Activated naive CD4-positive, alpha-beta T cell treated with anti-CD3 and anti-CD28 coated beads, Interleukin-2, amount 10 ng/mL, durations not matched to agents 7 days and 5 days (primary cell): Measurements from ENCODE around the gene FHL1.

Experiments used
- CTCF ChIA-PET: fragments of 350-600 bp; sonication (Branson Sonifier 250); formaldehyde crosslinking; loops from one replicate; lab custom pipeline; 2021; ENCODE audit warnings: antibody characterized with exemption; lab: Charles Lee
- DNase-seq: peaks from one replicate; pipeline ENCODE4 v3.0.0-alpha.2; 2020
- H3K27ac Mint-ChIP-seq: one replicate; pipeline ENCODE4 v1.8.0; 2021; ENCODE audit warnings: mild to moderate bottlenecking, moderate library complexity, mixed read lengths
- H3K27me3 Mint-ChIP-seq: one replicate; pipeline ENCODE4 v1.8.0; 2021; ENCODE audit warnings: mild to moderate bottlenecking, mixed read lengths
- H3K36me3 Mint-ChIP-seq: one replicate; pipeline ENCODE4 v1.8.0; 2021; ENCODE audit warnings: mixed read lengths
- H3K4me1 Mint-ChIP-seq: one replicate; pipeline ENCODE4 v1.8.0; 2021; ENCODE audit warnings: mixed read lengths
- H3K4me3 Mint-ChIP-seq: one replicate; pipeline ENCODE4 v1.8.0; 2021; ENCODE audit warnings: mild to moderate bottlenecking, moderate library complexity, mixed read lengths
- H3K9me3 Mint-ChIP-seq: one replicate; pipeline ENCODE4 v1.8.0; 2021; ENCODE audit warnings: mixed read lengths

Gene FHL1

DNA sequence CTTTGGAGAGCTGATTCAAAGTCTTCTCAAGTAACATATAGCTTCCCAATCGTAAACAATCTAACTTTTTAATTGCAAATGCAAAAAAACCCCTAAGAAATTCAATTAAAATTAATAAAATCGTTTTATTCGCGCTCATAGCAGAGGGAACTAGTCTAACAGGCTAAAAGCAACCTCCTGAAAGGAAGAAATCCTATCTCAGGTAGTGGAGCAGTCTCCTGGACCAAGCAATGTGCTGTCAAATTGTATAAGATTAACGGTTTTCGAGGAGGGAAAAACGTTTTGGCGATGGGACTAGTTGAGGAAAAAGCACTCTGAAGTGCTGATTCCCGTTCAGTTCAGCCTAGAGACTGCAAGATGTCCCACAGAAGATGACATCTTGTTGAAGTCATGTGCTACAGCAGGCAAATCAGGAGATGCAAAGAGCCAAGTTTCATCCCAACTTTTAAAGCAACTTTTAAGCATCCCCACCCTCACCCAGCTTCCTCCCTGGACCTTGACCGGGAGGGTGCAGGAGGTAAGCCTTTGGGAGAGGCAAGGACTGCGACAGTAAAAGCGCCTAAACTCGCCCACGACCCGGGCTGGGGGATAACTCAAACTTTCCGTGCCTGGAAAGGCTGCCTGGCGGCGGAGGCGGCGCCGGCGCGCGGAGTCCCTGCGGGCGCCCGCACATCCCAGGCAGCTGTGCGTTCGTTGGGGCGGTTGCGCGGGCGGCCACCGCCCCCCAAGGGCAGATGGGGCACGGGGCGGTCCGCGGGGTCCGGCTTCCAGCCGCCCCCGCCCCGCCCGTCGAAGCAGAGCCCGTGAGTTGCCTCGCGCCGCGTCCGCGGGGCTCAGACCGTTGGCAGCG is 103.1 kb downstream of the FHL1 start:
- H3K4me3 Mint-ChIP-seq = peak overlapping the region; percentile 72
- no peaks in the 10 kb centered on the region for H3K9me3 Mint-ChIP-seq
- H3K4me1 Mint-ChIP-seq = peaks cover 15% of the 10 kb centered on the region
- H3K36me3 Mint-ChIP-seq = no peaks in the 10 kb centered on the region
- no peaks in the 10 kb centered on the region for H3K27me3 Mint-ChIP-seq
- peak overlapping the region; percentile 33 for H3K27ac Mint-ChIP-seq
- no peak for DNase-seq
- CTCF ChIA-PET = interaction anchor here (1.2 kb wide), 1 partner anchor 17 kb away, joined by 4 read pairs; no protein-coding TSS in a partner anchor

DNA sequence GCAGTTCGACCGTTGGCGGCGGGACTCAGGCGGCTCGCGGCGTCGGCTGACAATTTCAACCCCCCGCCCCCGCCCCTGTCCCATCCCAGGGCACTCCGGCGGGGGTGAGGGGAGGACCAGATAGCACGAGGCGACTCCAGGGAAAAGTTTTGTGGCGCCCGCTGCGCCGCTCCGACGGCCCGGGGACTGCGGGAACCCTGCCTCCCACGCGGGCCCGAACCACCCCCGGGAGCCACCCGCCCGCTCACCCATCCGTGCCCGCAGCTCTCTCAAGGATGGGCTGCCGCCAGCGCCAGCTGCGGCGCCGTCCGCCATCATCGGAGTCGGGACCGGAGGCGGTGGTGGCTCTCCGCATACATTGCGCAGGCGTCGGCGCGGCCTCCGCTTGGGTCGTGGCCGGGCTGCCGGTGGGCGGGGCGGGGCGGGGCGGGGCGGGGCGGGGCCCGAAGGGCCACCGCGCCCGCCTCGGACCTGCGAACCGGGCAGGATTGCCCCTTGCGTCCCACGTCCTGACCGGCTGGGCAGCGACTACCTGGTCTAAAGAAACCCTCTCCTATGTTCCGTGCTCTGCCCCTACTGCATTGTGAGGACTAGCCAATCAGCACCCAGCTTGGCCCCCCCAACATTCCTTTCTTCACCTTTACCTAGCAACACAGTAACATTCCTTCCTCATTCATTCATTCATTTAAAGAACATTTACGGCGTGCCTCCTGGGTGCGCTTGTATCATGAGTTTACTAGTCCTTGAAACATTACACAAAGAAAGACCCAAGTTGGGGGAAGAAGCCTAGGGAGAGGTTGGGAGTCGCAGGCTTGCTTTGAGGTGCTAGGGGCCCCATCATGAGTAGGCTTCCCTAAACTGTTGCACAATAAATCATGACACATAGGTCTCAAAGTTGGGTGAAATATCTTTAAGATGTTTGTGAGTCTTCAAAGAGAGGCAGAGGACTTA is 104.0 kb downstream of the FHL1 start, which contains the start of gene MAP7D3:
Gene MAP7D3 (minus strand): TSS at position 360 of the 951 bp plus-strand sequence. CDS start 42 bp downstream, at position 318.
- DNase-seq = peak; percentile 76
- CTCF ChIA-PET = no interaction called here
- H3K4me1 Mint-ChIP-seq = peaks cover 15% of the 10 kb centered on the region

DNA sequence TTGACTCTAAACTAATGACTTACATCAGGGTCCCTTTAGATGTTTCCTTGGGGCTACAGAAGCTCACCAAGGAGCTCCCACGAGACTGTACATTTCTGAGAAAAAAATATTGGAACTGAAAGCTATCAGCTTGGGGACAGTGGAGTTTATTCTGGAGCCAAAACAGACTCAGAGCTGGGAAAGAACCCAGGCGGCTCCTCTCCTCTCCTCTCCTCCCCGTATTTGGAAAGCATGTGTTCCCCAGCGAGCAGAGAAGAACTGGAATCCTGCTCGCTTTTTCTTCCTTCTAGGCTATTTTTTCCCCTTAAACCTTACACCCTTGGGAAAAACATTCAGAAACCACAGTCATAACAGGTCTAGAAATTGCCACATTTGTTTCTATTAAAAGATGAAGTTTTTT is 108.2 kb downstream of the FHL1 start:
- no peaks in the 10 kb centered on the region for H3K36me3 Mint-ChIP-seq
- H3K27me3 Mint-ChIP-seq = no peaks in the 10 kb centered on the region
- H3K4me3 Mint-ChIP-seq = no peak overlapping the region
- H3K27ac Mint-ChIP-seq = no peak overlapping the region
- no peak for DNase-seq
- peaks cover 22% of the 10 kb centered on the region for H3K4me1 Mint-ChIP-seq
- H3K9me3 Mint-ChIP-seq = no peaks in the 10 kb centered on the region
- CTCF ChIA-PET = no interaction called here

More for the DNA sequence above, 104.0 kb downstream of the FHL1 start, which contains the start of gene MAP7D3:
- H3K27me3 Mint-ChIP-seq = no peaks in the 10 kb centered on the region
- H3K4me3 Mint-ChIP-seq = peak within 1 kb of the TSS; percentile 87
- H3K9me3 Mint-ChIP-seq = no peaks in the 10 kb centered on the region
- no peaks in the 10 kb centered on the region for H3K36me3 Mint-ChIP-seq
- peak within 1 kb of the TSS; percentile 80 for H3K27ac Mint-ChIP-seq

DNA sequence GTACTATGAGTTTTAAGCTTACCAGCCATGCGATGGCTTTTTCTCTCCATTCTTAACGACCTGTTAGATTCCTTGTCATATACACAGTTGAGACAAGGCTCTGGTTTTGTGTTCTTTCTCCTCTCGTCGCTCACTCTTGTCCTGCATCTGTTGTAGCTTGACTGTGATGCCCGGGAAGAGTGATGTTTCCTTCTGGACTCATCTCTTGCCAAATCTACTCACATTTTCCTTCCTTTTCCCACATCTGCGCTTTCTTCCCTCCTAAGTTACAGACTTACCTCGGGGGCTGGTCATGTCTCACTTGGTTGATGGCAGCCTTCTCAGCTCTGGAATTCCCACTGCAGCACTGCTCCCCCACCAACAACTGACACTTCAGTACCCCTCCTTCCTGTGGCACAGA is 108.7 kb downstream of the FHL1 start:
- CTCF ChIA-PET = no interaction called here
- no peak for DNase-seq
- Mint-ChIP-seq H3K27ac (no peak overlapping the region), H3K36me3 (no peaks in the 10 kb centered on the region), H3K4me3 (no peak overlapping the region), H3K4me1 (peaks cover 26% of the 10 kb centered on the region), H3K9me3 (no peaks in the 10 kb centered on the region), H3K27me3 (no peaks in the 10 kb centered on the region)

DNA sequence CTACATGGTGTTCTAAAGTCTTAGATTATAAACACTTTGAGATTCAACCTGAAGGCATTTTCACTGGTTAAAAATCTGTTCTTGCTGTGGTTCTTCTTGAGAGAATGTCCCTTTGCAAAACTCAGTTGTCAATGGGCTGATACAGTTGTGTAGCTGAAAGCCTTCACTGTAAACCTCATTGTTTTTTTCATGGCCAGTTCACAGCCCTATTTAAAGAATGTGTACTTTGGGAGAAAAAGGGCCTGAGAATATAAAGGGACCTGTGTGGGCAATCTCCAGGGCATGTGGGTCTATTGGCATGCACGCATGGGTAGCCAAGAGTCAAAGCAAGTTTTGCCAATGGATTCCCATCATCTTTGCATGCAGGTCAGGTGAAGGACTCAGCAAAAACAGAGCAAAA is 111.6 kb downstream of the FHL1 start:
- no peak overlapping the region for H3K27ac Mint-ChIP-seq
- H3K9me3 Mint-ChIP-seq = no peaks in the 10 kb centered on the region
- no peaks in the 10 kb centered on the region for H3K27me3 Mint-ChIP-seq
- H3K4me1 Mint-ChIP-seq = peaks cover 23% of the 10 kb centered on the region
- DNase-seq = no peak
- CTCF ChIA-PET = no interaction called here
- H3K36me3 Mint-ChIP-seq = no peaks in the 10 kb centered on the region
- no peak overlapping the region for H3K4me3 Mint-ChIP-seq

DNA sequence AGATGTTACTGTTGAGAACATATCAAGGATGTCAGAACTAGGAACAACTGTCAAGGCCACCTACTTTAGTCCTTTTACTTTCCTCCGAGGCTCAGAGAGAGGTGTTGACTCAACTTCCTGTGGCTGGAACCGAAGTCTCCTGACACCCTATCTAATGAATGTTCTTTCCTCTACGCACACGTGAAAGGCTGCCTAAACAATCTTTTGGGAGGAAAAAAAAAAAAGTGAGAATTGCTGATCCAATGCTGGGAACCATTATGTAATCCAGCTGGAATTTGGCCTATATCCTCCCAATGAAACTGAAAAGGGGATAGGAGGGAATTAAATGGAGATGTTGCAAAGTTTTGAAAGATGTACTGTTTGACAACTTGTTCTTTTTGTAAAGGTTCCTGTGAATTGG is 112.2 kb downstream of the FHL1 start:
- H3K36me3 Mint-ChIP-seq = no peaks in the 10 kb centered on the region
- H3K4me1 Mint-ChIP-seq = peaks cover 23% of the 10 kb centered on the region
- no peak for DNase-seq
- no peaks in the 10 kb centered on the region for H3K9me3 Mint-ChIP-seq
- CTCF ChIA-PET = no interaction called here
- H3K27ac Mint-ChIP-seq = peak overlapping the region; percentile 72
- H3K27me3 Mint-ChIP-seq = no peaks in the 10 kb centered on the region
- H3K4me3 Mint-ChIP-seq = no peak overlapping the region

DNA sequence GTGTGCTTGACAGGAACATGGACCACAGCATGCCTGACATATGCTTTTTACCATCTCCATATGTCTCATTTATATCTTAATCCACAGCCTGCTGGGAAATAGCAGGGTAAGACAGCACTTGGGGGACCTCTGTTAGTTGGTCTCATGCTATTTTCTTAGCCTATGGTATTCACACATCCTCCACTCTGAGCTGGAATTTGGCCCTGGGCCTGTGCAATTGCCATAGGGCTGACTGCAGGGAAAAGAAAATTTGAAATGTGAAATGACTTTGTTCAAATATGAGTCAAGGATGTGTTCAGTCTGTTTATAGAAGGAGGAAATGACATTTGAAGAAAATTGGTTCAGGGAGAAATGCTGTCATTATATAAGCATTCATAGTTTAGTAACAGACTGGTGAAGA is 113.4 kb downstream of the FHL1 start:
- no peak for DNase-seq
- no peak overlapping the region for H3K27ac Mint-ChIP-seq
- H3K27me3 Mint-ChIP-seq = no peaks in the 10 kb centered on the region
- CTCF ChIA-PET = no interaction called here
- no peaks in the 10 kb centered on the region for H3K36me3 Mint-ChIP-seq
- no peaks in the 10 kb centered on the region for H3K9me3 Mint-ChIP-seq
- H3K4me3 Mint-ChIP-seq = no peak overlapping the region
- H3K4me1 Mint-ChIP-seq = peaks cover 23% of the 10 kb centered on the region
